HG03460 (cell line): ENCODE data around the gene USP51.
"Not testable (repeated sequence)": the region's sequence is repeated elsewhere in the genome, so short reads cannot be mapped to it uniquely, and the experiment has no call there.

Source experiments
- ATAC-seq: cut with Tn5 transposase; IDR thresholded peaks from one replicate; pipeline ENCODE4 v1.9.1; 2021; ENCODE audit not compliant: unreplicated experiment

USP51 gene

DNA sequence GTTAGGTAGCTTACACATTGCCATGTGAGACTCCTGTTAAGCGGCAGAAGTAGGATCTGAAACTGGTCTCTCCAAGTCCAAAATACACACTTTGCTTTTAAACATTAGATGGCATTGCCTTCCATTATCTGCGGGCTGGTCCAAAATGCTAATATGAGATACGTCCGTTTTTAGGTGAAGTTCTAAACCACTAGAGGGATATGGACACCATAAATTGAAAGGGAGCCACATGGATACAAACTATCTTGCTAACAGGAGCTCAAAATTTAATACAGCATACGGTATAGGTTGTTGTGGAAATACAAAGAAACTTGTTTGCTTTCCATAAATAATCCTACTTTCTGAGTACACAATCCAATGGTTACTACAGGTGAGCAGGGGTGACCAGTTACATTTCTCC, 23.9 kb downstream of the USP51 start:
- ATAC-seq, result not testable (repeated sequence)

DNA sequence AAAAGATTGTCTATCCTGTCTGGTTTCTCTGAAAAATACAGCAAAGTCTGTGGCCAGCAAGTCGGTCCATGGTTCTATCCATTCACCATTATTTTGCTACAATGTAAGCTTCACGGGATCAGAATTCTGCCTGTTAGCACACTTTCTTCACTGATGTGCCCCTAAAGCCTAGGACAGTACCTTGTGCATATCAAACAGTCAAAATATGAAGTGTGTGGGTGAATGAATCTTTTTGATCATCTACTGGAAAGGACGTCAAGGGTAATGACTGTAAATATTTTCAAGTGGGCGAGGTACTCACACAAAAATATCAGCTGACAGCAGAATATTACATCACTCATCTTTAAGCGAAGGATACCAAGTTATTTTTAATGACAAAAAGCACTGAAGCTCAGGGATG, 24.5 kb downstream of the USP51 start:
- not testable (repeated sequence) for ATAC-seq

DNA sequence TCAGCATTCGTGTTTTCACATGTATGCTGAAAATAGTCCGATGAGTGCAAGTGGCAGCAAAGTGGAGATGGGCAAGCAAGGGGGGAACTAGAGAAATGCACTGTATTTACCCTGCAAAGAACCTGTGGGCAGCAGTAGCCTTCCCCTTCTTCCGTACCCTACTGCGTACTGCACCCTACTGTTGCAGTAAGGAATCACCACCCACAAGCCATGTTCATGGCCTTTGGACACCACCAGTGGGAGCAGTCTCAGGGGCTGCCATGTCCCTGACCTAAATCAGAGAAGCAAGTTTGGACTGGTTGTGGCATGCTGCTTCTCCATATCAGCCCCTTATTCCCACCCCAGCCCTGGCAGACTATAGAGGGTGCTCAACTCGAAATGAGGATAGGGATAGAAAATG, 25.6 kb downstream of the USP51 start:
- ATAC-seq, result not testable (repeated sequence)

DNA sequence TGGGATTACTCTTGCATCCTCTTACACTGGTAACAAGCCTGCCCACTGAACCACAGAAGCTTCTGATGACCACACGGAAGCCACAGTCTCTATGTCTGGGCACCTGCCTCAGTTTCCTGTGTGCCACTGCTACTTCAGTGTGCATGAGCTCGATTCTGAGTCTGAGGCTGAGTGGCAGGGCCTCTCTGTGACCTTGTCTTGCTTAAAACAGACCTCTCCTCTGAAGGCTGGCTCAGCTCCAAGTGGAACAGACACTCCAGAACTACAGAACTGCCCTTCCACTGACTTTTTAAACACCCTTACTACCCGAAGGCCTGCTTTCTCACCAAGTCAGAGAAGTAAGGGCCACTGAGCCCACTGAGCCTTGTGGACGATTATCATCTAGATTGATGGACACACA, 29.7 kb downstream of the USP51 start:
- not testable (repeated sequence) for ATAC-seq

DNA sequence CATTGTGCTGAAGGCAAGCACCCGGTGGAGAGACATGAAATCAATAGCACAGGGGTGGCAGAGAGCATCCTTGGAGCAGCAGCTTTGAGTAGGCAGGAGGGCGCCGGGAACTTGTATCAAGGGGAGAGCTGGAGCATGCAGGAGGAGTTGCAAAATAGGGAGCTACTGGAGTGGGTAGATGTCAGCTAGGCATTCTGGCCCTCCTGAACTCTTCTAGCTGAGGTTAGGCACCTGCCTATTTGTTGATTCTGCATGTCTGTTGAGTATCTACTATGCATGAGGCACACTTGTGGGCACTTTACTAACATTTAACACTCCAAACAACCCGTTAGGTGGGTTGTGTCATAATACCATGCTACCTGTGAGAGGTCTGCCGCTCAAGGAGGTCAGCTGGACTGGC, 30.2 kb downstream of the USP51 start:
- ATAC-seq, result not testable (repeated sequence)

DNA sequence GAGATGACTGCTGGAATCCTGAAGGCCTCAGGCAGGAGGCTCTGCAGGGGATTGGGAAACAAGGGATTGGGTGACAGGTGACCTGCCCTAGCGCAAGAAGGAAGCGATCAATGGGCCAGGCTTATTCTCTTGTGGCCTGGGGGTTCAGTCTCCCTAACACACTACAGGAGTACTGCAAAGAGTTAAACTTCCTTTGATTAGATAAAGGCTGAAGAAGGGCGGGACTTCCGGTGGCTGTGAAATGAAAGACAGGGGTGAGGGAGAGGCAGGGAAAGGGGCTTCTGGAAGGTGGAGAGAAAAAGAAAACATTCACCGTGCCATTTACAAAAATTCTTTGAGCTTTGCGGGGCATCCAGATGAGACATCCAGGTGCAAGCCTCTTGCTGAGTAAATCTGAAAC, 33.9 kb downstream of the USP51 start:
- not testable (repeated sequence) for ATAC-seq

DNA sequence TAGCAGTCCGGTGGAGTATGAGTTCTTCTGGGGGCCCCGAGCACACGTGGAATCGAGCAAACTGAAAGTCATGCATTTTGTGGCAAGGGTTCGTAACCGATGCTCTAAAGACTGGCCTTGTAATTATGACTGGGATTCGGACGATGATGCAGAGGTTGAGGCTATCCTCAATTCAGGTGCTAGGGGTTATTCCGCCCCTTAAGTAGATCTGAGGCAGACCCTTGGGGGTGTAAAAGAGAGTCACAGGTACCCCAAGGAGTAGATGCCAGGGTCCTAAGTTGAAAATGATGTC, 36.9 kb downstream of the USP51 start:
- ATAC-seq, result no peak

DNA sequence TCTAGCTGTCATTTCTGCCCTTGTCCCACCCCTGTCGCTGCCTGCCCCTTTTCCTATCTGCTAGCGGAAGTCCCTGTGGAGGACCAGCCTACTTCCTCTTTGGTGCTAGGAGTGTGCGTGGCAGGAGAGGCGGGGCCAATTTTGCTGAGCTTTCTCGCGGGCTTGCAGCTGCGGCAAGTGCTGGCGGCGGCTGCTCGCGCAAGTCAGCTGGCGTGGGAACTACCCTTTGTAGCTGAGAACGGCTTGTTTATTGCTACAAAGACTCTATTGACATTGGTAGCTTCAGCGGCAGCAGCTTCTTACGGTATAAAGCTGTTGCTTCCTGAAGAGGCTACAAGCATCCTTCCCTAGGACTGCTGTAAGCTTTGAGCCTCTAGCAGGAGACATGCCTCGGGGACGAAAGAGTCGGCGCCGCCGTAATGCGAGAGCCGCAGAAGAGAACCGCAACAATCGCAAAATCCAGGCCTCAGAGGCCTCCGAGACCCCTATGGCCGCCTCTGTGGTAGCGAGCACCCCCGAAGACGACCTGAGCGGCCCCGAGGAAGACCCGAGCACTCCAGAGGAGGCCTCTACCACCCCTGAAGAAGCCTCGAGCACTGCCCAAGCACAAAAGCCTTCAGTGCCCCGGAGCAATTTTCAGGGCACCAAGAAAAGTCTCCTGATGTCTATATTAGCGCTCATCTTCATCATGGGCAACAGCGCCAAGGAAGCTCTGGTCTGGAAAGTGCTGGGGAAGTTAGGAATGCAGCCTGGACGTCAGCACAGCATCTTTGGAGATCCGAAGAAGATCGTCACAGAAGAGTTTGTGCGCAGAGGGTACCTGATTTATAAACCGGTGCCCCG, 37.4 kb downstream of the USP51 start, which contains the start of gene MAGEH1:
TSS of gene MAGEH1 (plus strand) at position 138 of the 843 bp plus-strand sequence. CDS start at position 386, 248 bp downstream.
- peak; percentile 96 for ATAC-seq

DNA sequence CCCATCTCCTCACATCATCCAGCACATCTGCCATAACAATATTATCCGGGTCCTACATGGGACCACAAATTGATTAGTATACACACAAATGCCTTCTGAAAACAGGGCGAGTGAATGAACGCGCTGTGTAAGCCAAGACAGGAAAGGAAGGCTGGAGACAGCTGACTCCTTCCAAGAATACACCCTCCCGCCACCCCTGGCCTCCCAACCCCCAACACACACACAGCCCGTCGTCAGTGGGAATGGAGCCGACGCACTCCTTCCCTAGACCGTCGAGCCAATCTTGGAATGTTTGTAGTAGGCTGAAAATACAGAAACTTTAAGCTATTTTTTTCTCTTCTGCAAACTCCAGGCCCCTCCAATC, 38.0 kb downstream of the USP51 start:
- peak; percentile 17 for ATAC-seq

DNA sequence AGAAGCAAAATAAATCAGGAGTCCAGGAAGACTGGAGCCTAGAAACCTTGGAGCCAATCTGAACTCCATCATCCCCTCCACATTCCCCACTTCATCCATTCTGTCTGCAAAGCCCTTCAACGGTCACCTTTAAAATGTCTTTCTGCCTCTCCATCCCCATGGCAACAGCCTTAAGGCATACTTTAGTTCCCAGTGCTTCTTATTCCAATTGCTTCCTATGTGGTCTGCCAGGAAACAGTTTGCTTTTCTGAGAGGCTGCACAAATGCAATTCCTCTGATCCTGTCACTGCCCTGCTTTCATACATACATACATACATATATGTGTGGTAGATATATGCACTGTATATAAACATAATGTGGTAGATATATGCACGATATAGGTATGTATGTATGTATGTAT, 38.5 kb downstream of the USP51 start:
- ATAC-seq, result no peak

DNA sequence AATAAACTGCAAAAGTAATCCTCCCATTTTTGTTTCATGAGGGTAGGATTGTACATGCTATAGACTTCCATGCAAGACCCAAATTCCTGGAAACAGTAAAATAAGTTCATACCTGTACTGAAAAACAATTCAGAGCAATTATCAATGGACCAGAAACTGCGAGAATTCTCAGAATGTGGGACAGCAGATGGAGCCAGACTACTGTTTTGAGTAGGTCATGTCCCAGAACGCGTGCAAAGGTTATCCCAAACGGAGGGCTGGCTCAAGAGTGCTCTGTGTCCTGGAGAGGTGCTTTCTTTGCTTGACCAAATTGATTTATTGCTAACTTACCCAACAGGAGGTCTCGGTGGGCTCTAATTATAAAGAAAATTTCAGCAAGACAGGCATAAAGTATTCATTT, 39.4 kb downstream of the USP51 start:
- ATAC-seq, result no peak

DNA sequence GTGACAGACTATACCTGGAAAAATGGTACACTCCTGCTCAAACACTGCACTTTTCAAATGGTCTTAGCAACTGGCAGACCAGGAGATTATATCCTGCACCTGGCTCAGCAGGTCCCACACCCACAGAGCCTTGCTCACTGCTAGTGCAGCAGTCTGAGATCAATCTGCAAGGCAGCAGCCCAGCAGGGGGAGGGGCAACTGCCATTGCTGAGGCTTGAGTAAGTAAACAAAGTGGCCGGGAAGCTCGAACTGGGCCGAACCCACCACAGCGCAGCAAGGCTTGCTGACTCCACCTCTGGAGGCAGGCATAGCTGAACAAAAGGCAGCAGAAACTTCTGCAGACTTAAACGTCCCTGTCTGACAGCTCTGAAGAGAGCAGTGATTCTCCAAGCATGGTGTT, 46.2 kb downstream of the USP51 start:
- not testable (repeated sequence) for ATAC-seq
